HG03175 (cell line): ENCODE results near the gene CDC45.
A peak's percentile ranks its signal among the peaks of the same experiment; 100 is the strongest.
"Not testable (repeated sequence)": the region's sequence is repeated elsewhere in the genome, so short reads cannot be mapped to it uniquely, and the experiment has no call there.

Source experiments
- ATAC-seq: cut with Tn5 transposase; IDR thresholded peaks from one replicate; pipeline ENCODE4 v1.9.1; 2021; ENCODE audit warnings: mild to moderate bottlenecking, moderate library complexity; ENCODE audit not compliant: unreplicated experiment

The CDC45 gene, protein sequence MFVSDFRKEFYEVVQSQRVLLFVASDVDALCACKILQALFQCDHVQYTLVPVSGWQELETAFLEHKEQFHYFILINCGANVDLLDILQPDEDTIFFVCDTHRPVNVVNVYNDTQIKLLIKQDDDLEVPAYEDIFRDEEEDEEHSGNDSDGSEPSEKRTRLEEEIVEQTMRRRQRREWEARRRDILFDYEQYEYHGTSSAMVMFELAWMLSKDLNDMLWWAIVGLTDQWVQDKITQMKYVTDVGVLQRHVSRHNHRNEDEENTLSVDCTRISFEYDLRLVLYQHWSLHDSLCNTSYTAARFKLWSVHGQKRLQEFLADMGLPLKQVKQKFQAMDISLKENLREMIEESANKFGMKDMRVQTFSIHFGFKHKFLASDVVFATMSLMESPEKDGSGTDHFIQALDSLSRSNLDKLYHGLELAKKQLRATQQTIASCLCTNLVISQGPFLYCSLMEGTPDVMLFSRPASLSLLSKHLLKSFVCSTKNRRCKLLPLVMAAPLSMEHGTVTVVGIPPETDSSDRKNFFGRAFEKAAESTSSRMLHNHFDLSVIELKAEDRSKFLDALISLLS

DNA sequence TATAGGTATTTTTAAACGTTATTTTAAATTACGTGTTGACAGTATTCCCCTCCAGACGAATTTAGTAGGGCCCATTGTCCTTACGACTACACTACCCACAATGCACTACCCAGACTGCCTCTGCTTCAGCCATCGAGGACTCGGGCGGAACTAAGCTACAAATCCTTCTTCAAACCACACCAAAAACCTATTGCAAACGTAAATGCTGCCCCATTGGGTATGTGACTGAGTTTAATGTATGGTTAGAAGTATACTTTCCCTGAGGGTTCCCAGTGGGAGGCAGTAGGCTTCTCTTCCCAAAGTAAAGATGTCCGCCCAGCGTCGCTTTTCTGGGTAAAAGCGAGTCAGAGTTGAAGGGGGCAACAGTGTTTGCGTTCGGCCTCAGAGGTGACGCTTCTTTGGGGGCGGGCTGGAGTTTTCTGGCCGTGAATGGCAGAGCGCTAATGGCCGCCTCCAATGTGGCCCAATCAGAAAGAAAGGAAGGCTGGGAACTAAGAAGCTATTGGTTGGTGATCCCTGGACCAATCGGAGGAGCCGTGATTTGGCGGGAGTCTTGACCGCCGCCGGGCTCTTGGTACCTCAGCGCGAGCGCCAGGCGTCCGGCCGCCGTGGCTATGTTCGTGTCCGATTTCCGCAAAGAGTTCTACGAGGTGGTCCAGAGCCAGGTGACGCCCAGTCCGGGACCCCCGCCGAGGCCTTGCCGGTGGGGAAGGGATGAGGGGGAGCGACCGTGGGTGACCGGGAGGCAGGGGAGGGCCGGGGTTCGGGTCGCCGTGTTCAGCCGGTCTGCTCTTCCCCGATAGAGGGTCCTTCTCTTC lies at the start of gene CDC45:
Gene CDC45 (plus strand): TSS at position 566 of the 818 bp plus-strand sequence. CDS start 49 bp downstream, at position 615.
- peak; percentile 88 for ATAC-seq

- ATAC-seq: no peak
These were observed 49.5 kb upstream of the CDC45 start for GRCh38 chr22:19429950-19430889.

- no peak for ATAC-seq
These were observed 48.7 kb upstream of the CDC45 start for GRCh38 chr22:19430890-19431541.

GRCh38 chr22:19431649-19432132 lies 48.0 kb upstream of the CDC45 start, which contains the start of gene HIRA:
Gene HIRA, minus strand, starts transcription at chr22:19431733. Its CDS starts 257 bp downstream, at chr22:19431476.
- peak; percentile 48 for ATAC-seq

DNA sequence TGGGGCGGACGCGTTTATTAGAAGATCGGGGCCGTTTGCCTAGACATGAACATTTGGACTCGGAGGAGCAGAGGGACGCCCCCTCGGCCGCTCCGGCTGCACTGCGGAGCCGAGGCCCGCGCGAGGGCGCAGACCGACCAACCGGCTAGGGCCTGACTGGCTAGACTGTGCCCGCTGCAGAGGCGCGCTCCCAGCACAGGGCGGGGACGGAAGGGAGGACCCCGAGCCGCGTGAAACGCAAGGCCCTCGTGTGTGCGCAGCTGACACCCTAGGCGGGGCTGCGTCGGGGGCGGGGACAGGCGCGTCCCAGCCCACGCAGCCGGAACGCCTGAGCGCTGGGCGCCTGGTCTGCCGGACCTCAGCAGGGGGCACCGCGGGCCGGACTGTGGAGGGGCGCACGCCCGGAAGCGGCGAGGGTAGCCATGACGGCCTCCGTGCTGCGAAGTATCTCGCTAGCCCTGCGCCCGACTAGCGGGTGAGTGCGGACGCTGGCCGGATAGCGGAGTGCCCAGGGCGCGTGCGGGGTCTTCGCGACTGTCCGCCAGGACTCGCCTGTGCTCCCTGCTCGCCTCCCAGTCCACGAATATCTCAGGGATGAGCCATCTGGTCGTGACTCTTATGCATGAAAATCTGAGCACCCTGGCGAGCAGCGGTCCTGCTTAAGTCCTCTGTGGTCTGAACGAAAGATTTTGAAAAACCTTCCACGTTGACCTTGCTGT lies 47.4 kb upstream of the CDC45 start, which contains the start of gene MRPL40:
Gene MRPL40 (plus strand): TSS at position 413 of the 719 bp plus-strand sequence. CDS start 10 bp downstream, at position 423.
- peak; percentile 81 for ATAC-seq

DNA sequence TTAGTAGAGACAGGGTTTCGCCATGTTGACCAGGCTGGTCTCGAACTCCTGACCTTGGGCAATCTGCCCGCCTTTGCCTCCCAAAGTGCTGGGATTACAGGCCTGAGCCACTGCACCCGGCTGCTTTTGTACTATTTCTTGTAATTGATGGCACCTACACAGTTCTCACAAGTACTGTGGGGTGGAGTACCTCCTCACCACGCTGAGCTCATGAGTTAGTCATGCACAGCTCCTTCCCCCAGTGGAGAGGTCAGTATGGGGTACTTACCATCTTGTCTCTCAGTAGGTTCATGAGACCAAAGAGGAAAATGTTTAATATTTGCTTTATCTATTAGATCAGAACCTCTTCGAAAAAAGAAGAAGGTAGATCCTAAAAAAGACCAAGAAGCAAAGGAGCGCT lies 45.3 kb upstream of the CDC45 start:
- no peak for ATAC-seq

DNA sequence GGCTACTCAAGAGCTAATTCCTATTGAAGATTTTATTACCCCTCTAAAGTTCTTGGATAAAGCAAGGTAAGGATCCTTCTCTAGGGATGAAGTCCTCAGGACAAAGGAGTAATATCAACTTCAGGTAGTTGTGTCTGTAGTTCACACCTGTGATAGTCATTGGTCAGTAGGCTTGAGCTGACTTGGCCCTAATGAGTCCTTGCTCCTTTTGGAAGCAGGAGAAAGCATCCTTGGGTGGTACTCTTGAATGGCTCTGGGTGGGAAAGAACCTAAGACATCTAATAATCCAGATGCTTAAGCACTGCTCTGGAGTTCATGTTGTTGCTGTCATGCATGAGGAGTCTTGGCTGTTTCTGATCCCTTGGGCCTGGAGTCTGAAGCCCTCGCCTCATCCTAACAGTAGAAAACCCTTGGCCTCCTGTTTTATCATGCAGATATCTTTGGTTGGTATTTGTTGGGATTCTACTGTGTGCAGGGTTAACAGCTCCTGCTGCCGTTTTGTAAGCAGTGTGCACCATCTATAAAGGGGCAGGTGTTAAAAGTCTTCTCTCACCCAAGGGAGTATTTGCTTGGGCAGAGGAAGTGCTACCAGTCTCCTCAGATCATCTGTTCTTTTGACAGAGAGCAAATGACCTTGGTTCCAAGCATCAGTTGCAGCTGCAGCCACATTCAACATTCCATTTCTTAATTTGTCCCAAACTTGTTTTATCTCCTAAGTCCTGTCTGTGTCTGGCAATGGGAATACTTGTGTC lies 44.7 kb upstream of the CDC45 start:
- no peak for ATAC-seq

DNA sequence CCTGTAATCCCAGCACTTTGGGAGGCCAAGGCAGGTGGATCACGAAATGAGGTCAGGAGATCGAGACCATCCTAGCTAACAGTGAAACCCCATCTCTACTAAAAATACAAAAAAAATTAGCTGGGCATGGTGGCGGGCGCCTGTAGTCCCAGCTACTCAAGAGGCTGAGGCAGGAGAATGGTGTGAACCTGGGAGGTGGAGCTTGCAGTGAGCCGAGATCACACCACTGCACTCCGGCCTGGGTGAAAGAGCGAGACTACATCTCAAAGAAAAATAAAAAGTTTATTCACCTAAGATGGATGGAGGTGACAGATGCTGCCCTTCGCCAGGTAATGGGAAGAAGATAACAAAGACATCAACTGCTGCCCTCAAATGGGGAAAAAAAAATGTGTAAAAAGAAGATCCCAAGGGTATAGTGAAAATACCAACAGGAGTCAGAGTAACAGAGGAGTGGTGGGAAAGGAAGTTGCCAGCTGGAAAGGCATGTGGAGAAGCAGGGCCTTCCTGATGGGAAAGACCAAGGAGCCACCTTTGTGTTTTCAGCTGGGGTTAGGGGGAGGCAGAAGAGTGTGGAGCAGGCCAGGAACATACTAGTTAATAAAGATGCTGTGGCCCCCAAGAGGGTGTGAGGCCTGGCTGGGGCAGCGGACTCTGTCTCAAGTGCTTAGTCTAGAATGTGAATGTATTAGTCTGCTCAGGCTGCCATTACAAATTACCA lies 43.1 kb upstream of the CDC45 start:
- not testable (repeated sequence) for ATAC-seq

DNA sequence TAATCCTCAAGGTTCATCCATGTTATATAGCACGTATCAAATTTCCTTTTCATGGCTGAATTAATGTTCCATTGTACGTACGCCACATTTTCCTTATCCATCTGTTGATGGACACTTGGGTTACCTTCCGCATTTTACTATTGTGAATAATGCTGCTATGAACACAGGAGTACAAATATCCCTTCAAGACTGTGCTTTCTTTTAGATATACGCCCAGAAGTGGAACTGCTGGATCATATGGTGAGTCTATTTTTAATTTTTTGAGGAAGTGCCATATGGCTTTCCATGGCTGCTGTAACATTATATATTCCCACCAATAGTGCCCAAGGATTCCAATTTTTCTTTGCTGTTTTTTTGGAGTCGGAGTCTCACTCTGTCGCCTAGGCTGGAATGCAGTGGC lies 41.4 kb upstream of the CDC45 start:
- no peak for ATAC-seq

DNA sequence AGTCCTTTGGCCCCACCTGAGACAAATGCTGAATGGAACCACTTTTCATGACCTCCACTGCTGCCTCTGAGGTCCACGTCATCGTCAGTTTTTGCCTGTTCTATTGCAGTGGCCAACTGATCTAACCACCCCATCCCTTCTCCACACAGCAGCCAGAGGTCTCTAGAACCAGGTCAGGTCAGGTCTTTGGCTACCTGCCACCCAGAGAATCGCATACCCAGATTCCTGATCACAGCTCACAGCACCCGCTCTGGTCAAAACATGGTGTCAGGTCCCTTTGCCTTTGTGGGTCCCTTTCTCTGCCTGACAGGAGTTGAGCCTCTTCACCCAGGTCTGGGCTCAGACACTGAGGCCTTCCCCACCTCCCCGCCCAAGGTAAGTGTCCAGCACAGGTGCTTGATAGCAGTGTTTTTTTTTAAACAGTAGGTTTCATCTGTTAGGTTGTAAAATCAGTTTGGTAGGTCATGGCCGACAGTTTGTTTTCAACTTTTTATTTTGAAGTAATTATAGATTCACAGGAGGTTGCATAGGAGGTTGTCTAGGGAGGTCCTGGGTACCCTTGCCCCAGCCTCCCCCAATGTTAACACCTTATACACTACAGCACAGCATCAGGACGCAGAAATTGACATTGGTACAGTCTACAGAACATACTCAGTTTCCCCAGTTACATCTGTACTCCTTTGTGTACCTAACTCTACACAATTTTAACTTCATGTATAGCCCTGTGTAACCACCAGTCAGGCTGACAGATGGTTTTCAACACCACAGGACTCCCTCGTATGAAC lies 39.1 kb upstream of the CDC45 start:
- ATAC-seq: no peak

DNA sequence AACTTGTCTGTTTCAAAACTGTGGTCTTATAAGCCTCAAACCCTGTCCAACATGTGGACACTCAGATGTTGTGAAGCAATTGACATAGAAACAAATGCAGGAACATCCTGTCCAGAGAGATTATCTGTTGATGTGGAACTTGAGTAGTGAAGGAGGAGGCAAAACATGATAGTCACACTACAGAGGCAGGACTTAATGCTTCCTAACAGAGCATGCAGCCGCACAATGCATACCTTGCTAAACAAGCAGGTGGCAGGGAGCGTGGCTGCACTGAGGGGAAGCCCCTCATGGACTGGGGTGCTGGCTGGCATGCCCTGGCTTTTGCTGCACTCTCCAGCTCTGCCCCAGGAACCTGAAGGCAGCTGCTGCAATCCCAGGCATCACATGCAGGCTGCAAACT lies 37.6 kb upstream of the CDC45 start:
- no peak for ATAC-seq

DNA sequence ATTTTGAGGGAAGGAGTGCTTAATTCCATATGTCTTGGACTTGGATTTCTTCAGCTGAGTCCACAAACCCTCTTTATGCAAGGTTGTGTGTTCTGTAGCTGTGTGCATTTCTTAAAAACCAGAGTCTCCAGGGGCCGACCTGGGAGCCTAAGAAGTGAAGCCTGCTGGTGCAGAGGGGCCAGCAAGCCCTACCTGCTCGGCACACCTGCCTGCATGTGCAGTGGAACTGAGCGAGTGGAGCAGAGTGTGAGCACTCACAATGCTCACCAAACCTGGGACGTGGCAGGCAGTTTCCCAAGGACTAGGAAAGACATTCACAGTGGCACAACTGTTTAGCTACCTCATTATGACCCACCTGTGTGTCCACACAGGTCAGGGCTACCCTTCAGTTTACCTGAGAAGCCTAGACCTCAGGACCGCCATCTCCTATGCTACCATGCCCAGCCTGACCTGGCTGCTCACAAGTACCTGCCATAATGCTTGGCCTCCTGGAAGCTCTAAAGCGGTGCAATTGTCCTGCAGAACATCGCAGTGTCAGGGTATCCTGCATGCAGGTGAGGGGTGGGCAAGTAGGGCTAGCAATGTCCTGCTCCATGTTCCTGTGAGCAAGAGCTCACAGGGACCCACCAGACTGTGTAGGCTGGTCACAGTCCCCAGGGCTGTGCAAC lies 36.0 kb upstream of the CDC45 start:
- ATAC-seq: no peak

- not testable (repeated sequence) for ATAC-seq
These were observed 34.3 kb upstream of the CDC45 start for GRCh38 chr22:19445279-19445982.

- peak; percentile 8 for ATAC-seq
These were observed 33.0 kb upstream of the CDC45 start for GRCh38 chr22:19446603-19447329.
